Measurements from ENCODE around the gene KCNJ12.
A peak's percentile ranks its signal among the peaks of the same experiment; 100 is the strongest.

Gene KCNJ12

GRCh38 chr17:21352221-21352980 lies 23.8 kb upstream of the KCNJ12 start:
- no peak for DNase-seq (ENCODE audit: extremely low spot score)
- POLR2A ChIA-PET = interaction anchor here (1.6 kb wide), 1 partner anchor 8 kb away, joined by 5 read pairs; no protein-coding TSS in a partner anchor
- no peak for TF ChIP-seq SUZ12 (IDR thresholded peaks at IDR 0.05)
- no peak for TF ChIP-seq ZNF384 (IDR thresholded peaks at IDR 0.05)
- no peak for TF ChIP-seq PKNOX1 (IDR thresholded peaks at IDR 0.05)
- TF ChIP-seq ARNT (IDR thresholded peaks at IDR 0.05) = no peak
- no peak for TF ChIP-seq BHLHE40 (IDR thresholded peaks at IDR 0.05; ENCODE audit: borderline replicate concordance)
- TF ChIP-seq ELF4 (IDR thresholded peaks at IDR 0.05) = no peak
- no peak for TF ChIP-seq FOXK2 (IDR thresholded peaks at IDR 0.05)
- TF ChIP-seq HDGF (IDR thresholded peaks at IDR 0.05; ENCODE audit: borderline replicate concordance) = no peak
- no peak for TF ChIP-seq FOXA1 (IDR thresholded peaks at IDR 0.05)
- no peak for TF ChIP-seq SP1 (IDR thresholded peaks at IDR 0.05)
- no peak for TF ChIP-seq LEF1 (IDR thresholded peaks at IDR 0.05; ENCODE audit: borderline replicate concordance)
- no peak for TF ChIP-seq TARDBP (IDR thresholded peaks at IDR 0.05)
- TF ChIP-seq CTBP1 (IDR thresholded peaks at IDR 0.05; ENCODE audit: borderline replicate concordance) = no peak
- TF ChIP-seq NFRKB (IDR thresholded peaks at IDR 0.05) = no peak
- TF ChIP-seq FOXM1 (IDR thresholded peaks at IDR 0.05; ENCODE audit: borderline replicate concordance) = no peak
- no peak for TF ChIP-seq L3MBTL2 (conservative IDR thresholded peaks at IDR 0.05)
- CTCF ChIA-PET = no interaction called here

- TF ChIP-seq NFRKB (IDR thresholded peaks at IDR 0.05) = no peak
- TF ChIP-seq CTBP1 (IDR thresholded peaks at IDR 0.05; ENCODE audit: borderline replicate concordance) = no peak
- no peak for TF ChIP-seq FOXA1 (IDR thresholded peaks at IDR 0.05)
- DNase-seq (ENCODE audit: extremely low spot score) = no peak
- ChIA-PET POLR2A (no interaction called here), CTCF (no interaction called here)
Measured at GRCh38 chr17:21352981-21353265, 23.2 kb upstream of the KCNJ12 start.

GRCh38 chr17:21353326-21354010 lies 22.7 kb upstream of the KCNJ12 start:
- ChIA-PET CTCF (no interaction called here), POLR2A (no interaction called here)
- TF ChIP-seq L3MBTL2 (conservative IDR thresholded peaks at IDR 0.05) (no peak), PKNOX1 (IDR thresholded peaks at IDR 0.05) (no peak), FOXA1 (IDR thresholded peaks at IDR 0.05) (no peak)
- no peak for DNase-seq (ENCODE audit: extremely low spot score)

GRCh38 chr17:21354796-21355385 lies 21.3 kb upstream of the KCNJ12 start:
- no peak for TF ChIP-seq FOXK2 (IDR thresholded peaks at IDR 0.05)
- no peak for TF ChIP-seq L3MBTL2 (conservative IDR thresholded peaks at IDR 0.05)
- no peak for TF ChIP-seq CTBP1 (IDR thresholded peaks at IDR 0.05; ENCODE audit: borderline replicate concordance)
- no peak for TF ChIP-seq ELF4 (IDR thresholded peaks at IDR 0.05)
- TF ChIP-seq FOXM1 (IDR thresholded peaks at IDR 0.05; ENCODE audit: borderline replicate concordance) = no peak
- no peak for TF ChIP-seq BHLHE40 (IDR thresholded peaks at IDR 0.05; ENCODE audit: borderline replicate concordance)
- no peak for TF ChIP-seq SUZ12 (IDR thresholded peaks at IDR 0.05)
- no peak for TF ChIP-seq ARNT (IDR thresholded peaks at IDR 0.05)
- ChIA-PET CTCF (no interaction called here), POLR2A (no interaction called here)
- no peak for DNase-seq (ENCODE audit: extremely low spot score)

GRCh38 chr17:21355586-21355985 lies 20.6 kb upstream of the KCNJ12 start:
- POLR2A ChIA-PET = interaction anchor here (0.7 kb wide), 1 partner anchor 313 kb away, joined by 3 read pairs; the partner anchor contains the start of gene USP22
- TF ChIP-seq SUZ12 (IDR thresholded peaks at IDR 0.05) (no peak), NFRKB (IDR thresholded peaks at IDR 0.05) (no peak), ARNT (IDR thresholded peaks at IDR 0.05) (no peak), TARDBP (IDR thresholded peaks at IDR 0.05) (no peak), PKNOX1 (IDR thresholded peaks at IDR 0.05) (no peak), CTBP1 (IDR thresholded peaks at IDR 0.05; ENCODE audit: borderline replicate concordance) (no peak)
- no peak for DNase-seq (ENCODE audit: extremely low spot score)
- CTCF ChIA-PET = no interaction called here

GRCh38 chr17:21356537-21357127 lies 19.5 kb upstream of the KCNJ12 start:
- TF ChIP-seq NFRKB (IDR thresholded peaks at IDR 0.05) (no peak), FOXM1 (IDR thresholded peaks at IDR 0.05; ENCODE audit: borderline replicate concordance) (no peak), CTBP1 (IDR thresholded peaks at IDR 0.05; ENCODE audit: borderline replicate concordance) (0 out of 2 replicates have a peak, but pooled peaks have one; percentile 34), FOXK2 (IDR thresholded peaks at IDR 0.05) (no peak)
- ChIA-PET CTCF (no interaction called here), POLR2A (no interaction called here)
- no peak for DNase-seq (ENCODE audit: extremely low spot score)

Data from HEK293T (cell line).